Right lung (tissue), 10 donors: ENCODE data around the gene AGBL5. TPM values are rescaled to one million over a fixed set of nuclear protein-coding genes. Genes with fewer than 3 reads are reported as not detected.
A peak's percentile ranks its signal among the peaks of the same experiment; 100 is the strongest.

ENCODE experiments used
- DNase-seq, 2 donors: peaks; one replicate each; pipeline ENCODE4 v3.0.0-alpha.2; 2013
- long read RNA-seq, 8 donors: transcript quantifications; one replicate each; lab custom pipeline, GENCODE V29; 2026
- polyA plus RNA-seq, 5 donors: library from polyadenylated mRNA; unstranded; fragments of 120-200 nt; gene quantifications; one replicate each; pipeline versions ENCODE4 v1.2.1 to v1.2.3, GENCODE V29; 2013; ENCODE audit warnings: inconsistent platforms in 1 of 5, low replicate concordance in 1 of 5; ENCODE audit not compliant: insufficient read length in 5 of 5, insufficient read depth in 1 of 5

Gene AGBL5, protein sequence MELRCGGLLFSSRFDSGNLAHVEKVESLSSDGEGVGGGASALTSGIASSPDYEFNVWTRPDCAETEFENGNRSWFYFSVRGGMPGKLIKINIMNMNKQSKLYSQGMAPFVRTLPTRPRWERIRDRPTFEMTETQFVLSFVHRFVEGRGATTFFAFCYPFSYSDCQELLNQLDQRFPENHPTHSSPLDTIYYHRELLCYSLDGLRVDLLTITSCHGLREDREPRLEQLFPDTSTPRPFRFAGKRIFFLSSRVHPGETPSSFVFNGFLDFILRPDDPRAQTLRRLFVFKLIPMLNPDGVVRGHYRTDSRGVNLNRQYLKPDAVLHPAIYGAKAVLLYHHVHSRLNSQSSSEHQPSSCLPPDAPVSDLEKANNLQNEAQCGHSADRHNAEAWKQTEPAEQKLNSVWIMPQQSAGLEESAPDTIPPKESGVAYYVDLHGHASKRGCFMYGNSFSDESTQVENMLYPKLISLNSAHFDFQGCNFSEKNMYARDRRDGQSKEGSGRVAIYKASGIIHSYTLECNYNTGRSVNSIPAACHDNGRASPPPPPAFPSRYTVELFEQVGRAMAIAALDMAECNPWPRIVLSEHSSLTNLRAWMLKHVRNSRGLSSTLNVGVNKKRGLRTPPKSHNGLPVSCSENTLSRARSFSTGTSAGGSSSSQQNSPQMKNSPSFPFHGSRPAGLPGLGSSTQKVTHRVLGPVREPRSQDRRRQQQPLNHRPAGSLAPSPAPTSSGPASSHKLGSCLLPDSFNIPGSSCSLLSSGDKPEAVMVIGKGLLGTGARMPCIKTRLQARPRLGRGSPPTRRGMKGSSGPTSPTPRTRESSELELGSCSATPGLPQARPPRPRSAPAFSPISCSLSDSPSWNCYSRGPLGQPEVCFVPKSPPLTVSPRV
- 10 to 100 TPM; 45.6 to 55.3 (median 53.8) TPM for polyA plus RNA-seq
- long read RNA-seq, donor 1, transcript AGBL5-201 (11 exons, 2,382 nt): major isoform, 6 of 234 reads
- long read RNA-seq, donor 1, partial matches to known transcripts: 224 of 234 reads
- long read RNA-seq, donor 1, other reads (novel, unspliced or antisense): 0 of 234 reads
- long read RNA-seq, donor 2, transcript AGBL5-201 (11 exons, 2,382 nt): major isoform, 7 of 749 reads
- long read RNA-seq, donor 2, partial matches to known transcripts: 175 of 749 reads
- long read RNA-seq, donor 2, other reads (novel, unspliced or antisense): 565 of 749 reads
- long read RNA-seq, donor 3, partial matches to known transcripts: 342 of 1,317 reads
- long read RNA-seq, donor 3, other reads (novel, unspliced or antisense): 969 of 1,317 reads
- long read RNA-seq, donor 4, transcript AGBL5-201 (11 exons, 2,382 nt): major isoform, 6 of 18 reads
- long read RNA-seq, donor 4, partial matches to known transcripts: 9 of 18 reads
- long read RNA-seq, donor 4, other reads (novel, unspliced or antisense): 0 of 18 reads
- long read RNA-seq, donor 5, transcript AGBL5-201 (11 exons, 2,382 nt): major isoform, 7 of 1,763 reads
- long read RNA-seq, donor 5, transcript AGBL5-210 (7 exons, 1,850 nt): major isoform, 7 of 1,763 reads
- long read RNA-seq, donor 5, partial matches to known transcripts: 1,695 of 1,763 reads
- long read RNA-seq, donor 5, other reads (novel, unspliced or antisense): 54 of 1,763 reads
- long read RNA-seq, donor 6, transcript AGBL5-201 (11 exons, 2,382 nt): major isoform, 8 of 11 reads
- long read RNA-seq, donor 6, partial matches to known transcripts: 0 of 11 reads
- long read RNA-seq, donor 6, other reads (novel, unspliced or antisense): 0 of 11 reads
- long read RNA-seq, donor 7, partial matches to known transcripts: 163 of 168 reads
- long read RNA-seq, donor 7, other reads (novel, unspliced or antisense): 0 of 168 reads
- long read RNA-seq, donor 8, partial matches to known transcripts: 647 of 677 reads
- long read RNA-seq, donor 8, other reads (novel, unspliced or antisense): 28 of 677 reads

DNA sequence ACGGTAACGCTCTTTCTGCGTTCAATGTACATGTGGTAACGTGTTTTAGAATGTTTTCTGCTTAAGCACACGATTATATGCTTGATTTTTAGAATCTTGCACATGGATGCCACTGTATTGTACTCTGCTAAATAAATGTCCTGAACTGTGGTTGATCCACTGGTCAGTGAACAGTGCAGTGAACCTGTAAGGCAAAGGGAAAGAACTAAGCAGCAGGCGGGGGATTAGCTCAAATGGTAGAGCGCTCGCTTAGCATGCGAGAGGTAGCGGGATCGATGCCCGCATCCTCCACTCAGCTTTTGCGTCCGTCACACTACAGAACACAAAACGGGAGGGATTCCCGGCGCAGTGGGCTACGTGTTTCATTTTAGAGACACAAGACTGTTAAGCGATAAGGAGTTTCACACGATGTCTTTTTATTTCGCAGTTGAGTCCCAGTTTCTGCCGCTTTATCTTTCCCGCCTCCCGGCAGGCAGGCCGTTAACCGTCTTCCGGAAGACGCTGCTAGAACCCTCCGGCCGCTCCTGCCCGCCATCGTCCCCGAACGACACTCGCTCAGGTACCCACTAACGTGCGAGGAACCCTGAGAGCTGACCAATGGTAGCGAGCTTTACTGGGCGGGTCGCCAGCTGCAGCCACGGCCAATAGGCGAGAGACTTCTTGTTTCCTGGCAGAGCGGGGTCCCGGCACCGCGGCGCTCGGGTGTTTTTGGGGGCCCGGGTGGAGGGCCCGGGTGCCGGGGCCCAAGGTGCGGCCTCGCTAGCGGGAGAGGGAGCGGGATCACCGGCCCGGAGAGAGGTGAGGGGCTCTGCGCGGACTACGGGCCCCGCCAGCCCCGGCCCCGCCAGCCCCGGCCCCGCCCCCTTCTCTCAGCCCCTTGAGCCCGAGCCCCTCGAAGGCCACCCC is at the start of gene AGBL5:
AGBL5 (plus strand) TSS at position 673 of the 906 bp plus-strand sequence. CDS start 1,291 bp downstream, outside the sequence.
- peak; percentile 90 to 95 for DNase-seq

DNA sequence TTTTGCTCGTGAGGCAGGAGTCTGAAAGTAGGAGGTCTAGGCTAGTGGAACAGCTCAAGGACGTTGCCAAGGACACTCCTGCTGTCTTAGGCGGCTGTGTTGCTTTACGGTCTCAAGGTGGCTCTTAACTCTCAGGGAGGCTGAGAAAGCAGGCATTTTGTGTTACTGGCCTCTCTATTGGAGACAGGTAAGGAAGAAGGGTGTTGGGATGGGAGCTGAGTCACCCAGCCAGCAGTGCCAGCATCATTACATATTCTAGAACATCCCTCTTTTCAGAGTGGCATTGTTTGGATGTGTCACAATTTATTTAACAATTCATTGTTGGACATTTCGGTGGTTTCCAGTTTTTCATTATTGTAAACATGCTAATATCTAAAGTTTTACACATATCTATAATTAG is 49.5 kb upstream of the AGBL5 start:
- DNase-seq: no peak

DNA sequence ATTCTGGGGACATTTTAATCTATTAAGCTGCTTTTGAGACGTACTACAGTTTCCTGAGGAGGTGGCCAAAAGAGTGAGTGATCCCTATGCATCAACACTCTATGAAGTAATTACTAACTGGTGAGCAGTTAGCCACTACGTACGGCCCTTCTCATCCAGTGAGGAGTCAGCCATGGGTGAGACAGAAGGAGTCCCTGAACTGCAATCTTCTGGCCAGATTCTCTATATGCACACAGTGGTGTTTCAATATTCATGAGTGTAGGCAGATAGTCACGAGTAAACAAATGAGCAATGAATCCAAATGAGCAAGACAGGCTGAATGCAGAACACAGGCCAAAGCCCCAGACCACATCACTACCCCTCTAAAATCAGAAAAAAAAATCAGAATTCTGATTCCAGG is 48.5 kb upstream of the AGBL5 start:
- no peak for DNase-seq

DNA sequence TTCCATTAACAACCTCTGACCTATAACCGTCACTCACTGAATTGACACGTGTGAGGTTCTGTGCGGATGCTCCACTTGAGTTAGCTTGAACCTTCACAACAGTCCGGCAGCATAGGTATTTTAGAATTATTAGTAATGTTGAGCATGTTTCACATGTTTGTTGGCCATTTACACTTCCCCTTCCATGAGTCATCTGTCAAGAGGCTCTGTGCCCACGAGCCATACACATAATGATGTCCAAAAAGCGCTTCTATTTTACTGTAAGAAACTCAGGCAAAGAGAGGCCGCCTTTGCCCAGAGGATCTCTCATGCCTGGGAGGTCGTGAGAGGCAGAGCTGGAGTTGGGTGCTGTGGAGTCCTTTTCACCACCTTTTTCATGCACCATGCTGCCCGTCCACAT is 47.6 kb upstream of the AGBL5 start:
- no peak for DNase-seq

DNA sequence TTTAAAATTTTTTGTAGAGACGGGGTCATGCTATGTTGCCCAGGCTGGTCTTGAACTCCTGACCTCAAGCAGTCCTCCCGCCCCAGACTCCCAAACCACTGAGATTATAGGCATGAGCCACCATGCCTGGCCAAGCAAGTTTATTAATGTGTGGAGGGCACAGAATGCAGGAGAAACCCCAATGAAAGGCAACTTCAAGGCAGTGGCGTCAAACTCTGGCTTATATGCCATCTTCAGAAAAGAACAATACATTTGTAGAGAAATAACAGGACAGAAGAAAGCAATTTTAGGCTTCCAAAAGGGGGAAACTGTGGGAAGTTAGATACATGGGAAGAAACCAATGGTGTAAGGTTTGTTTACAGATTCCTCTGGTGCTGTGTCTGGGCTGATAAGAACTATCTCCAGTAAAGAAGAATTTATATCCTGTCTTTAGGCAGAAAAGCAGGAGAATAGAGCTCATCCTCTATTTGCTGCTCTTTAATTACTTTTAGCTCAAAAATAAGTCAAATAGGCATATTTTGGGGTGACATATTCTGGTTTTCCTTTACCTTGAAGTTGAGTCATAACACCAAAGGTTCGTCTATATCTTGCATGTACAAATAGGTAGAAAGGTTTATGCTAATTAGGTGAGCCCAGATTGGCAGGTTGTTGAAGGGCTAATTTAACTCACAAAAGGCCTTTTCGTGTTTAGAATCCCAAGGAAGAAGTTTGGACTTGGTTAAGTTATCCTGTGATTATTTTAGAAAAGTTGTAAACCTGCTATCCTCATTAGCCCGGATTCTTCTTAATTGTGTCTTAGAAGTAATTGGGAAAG is 44.7 kb upstream of the AGBL5 start:
- DNase-seq: no peak

DNA sequence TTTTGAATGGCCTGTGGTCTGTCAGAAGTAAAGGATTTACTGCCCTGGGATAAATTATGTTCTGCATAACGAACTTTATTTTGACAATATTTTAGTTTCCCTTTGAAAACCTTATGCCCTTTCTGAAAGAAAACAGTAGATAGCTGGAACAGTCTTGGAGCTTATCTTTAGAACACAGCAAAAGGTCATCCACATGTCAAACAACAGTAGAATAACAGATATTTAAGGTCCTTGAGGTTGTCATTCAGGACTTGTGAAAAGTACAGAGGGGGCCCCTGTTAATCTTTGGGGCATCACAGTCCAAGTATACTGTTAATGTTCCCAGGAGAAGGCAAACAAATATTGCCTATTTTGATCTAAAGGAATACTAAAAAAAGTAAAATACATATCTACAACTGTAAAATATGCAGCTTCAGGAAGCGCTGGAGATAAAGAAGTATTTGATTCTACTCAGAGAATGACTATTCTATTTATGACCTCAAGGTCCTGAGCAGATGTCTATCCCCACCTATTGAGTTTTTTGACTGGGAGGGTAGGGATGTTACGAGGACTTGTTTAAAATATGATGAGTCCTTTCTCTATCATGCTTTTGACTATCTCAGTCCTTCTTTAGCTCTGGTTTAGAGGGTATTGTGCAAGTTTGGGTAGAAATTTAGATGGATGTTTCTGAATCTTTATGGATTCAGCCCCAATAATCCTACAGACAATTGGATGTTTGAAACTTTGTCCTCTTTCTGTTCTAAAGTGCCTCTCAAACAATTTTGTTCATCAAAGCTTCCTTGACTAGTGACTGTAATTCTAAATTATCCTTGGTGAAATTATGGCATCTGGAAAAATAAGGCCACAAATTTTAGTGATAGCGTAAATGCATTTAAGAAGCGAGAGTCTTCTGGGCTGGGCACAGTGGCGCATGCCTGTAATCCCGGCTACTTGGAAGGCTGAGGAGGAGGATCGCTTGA is 43.8 kb upstream of the AGBL5 start:
- DNase-seq: no peak

DNA sequence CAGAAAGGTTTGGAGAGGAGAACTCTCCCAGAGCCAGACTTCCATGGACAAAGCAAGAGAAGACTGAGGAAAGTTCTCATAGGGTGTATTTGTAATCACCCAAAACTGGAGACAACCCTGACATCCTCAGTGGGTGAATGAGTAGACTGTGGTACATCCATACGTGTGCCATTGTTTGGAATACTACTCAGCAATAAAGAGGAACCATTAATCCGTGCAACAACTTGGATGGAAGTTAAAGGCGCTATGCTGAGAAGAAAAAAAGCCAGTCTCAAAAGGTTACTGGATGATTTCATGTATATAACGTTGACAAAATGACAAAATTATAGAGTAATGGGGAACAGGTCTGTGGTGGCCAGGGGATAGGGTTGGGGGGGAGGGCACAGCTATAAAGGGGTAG is 42.8 kb upstream of the AGBL5 start:
- no peak for DNase-seq

DNA sequence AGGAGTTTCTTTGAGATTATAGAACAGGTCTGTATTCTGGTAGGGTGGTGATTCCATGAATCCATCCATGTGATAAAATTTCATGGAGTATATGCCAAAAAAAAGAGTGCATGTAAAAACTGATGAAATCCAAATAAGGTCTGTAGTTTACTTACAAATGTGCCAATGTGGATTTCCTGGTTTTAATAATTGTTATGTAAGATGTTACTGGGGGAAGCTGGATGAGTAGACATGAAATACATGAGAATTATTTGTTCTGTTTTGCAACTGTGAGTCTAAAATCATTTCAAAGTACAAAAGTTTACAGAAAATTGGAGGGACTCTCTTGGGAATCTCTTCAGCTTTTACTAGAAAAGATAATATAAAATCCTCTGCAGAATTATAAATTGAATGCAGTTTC is 42.4 kb upstream of the AGBL5 start:
- no peak for DNase-seq

DNA sequence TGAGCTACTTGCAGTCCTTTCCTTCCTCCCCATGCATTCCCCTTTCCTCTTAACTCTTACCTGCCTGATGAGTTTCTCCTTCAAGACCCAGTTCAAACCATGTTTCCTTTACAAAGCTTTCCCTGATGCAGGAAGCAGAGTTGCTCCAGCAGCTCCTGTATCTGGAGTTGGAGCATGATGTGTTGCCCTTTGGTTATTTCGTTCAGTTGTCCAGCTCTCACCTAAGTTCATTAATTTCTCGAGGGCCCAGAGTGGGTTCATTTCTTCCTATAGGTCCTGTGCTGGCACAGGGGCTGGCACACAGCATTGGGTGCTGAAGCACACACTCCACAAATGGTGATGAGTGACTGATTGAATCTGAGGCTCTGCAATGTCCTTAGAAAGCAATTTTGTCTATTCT is 41.8 kb upstream of the AGBL5 start:
- no peak for DNase-seq

DNA sequence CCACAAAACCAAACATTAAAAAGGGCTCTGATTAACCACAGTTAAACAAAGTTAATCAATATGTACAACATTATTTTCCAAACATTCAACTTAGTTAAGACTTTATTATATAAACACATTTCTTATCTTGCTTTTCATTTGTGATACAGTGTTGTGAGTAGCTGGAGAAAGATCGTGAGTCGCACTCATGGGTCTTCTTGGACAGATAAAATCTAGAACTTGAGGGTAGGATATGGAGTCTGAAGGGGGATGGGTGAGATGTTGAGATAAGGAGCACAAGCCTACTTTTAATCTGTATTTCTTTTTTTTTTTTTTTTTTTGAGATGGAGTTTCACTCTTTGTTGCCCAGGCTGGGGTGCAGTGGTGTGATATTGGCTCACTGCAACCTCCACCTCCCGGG is 41.3 kb upstream of the AGBL5 start:
- DNase-seq: no peak

DNA sequence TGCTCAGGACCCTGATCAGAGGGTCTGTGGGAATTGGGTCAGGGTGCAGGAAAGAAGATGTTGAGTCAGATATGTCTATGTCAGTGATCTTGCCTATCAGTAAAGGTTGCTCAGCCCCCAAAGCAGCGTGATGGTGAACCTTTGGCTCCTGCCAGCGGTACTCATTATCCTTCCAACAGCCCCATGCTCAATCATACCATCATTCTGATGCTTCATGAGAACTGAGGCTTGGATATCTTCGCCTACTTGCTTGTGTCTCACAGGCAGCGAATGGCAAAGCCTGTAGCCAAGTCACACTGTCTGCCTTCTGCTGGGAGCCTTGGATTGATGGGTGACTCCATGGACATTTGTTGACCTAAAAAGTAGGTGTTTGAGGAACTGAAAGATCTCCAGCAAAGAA is 37.7 kb upstream of the AGBL5 start:
- DNase-seq: no peak

DNA sequence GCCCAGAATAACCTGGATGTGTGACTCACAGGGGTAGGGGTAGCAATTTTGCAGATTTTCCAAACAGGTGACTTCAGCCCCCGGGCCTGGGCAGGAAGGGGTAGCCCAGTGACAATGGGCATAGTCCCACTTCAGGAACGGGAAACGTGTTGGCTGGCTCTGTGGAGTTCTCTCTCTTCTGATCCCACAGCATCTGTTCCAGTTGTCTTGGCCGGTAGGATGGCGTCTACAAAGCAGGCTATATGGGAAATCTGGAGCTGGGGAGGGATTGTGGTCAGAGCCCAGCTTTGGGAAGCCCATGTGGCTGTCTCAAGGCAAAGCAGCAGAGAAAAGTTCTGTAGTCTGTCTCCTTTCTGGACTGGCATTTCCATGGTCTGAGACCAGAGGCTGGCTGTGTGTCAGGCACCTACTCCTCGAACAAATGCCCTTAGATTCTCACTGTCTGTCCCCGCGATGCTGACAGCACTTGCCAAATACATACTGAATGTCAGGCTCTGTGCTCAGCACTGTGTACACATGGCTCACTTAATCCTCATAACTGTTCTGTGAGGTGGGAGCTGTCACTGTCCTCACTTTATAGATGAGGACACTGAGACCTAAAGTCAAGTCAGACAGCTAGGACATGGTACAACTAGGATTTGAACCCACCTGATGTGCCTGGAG is 36.6 kb upstream of the AGBL5 start:
- DNase-seq: no peak

DNA sequence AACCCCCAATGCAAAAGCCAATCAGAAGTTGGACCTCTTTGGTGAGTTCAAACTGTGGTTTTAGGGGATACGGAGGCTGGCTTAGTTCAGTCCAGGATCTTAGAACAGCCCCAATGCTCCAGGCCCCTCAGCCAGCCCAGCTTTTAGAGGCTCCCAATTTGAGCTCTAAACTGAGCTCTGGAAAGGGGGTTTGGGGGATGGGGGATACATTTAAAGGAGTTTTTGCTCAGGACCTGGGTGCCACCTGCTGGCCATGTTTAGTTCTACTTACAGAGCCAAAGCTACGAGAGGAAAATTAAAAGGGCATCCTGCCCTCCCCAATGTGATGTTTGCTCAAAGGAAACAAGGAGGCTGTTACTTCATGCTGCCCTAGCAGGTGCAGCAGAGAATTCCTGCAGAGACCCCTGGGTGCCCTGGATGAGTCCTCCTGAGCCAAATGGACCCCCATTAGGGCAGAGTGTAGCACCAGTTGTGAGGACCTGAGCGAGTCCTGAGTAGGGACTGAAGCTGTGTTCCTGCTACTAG is 34.6 kb upstream of the AGBL5 start:
- peak in 1 of 2 donors; percentile 47 for DNase-seq

DNA sequence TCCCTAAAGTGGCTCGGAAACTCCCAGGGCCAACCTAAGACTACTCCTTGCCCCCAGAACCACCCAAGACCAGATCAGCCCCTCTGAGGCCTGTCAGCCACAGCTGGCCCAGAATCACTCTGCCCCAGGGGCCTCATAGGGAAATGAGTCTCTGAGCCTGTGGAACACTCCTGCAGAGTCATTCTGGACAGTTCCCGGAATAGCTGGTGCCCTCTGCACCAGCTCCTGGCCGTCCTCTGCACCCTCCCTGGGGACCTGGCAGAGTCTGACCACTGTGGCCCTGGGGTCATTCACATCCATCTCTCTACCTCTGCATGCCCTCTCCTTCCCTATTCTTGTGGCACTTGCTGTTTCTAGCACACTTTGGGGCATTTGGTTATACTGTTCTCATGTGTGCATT is 33.3 kb upstream of the AGBL5 start:
- no peak for DNase-seq

DNA sequence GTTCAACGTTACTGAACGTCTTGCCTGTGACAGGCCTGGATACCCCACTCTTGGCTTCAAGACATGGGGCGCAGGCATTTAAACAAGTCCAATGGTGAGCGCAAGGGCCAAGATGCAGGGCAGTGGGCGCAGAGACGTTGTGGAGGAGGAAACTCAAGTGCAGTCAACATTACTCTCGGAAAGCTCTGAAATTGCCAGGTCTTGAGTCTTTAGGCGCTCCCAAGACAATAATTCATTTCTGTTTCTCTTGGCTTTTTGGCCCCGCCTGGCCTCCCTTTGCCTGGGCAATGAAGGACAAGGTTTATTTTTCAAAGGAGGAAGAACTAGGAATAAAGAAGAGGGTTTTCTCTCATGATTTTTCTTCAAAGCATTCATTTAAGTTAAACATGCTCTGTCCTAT is 32.0 kb upstream of the AGBL5 start:
- no peak for DNase-seq
